Activated T-helper 17 cell treated with anti-CD3 and anti-CD28 coated beads, Interleukin-2, amount 50 U/mL, for 72 hours (primary cell): ENCODE data around the gene FAM76A. TPM values are rescaled to one million over a fixed set of nuclear protein-coding genes. Genes with fewer than 3 reads are reported as not detected.
A peak's percentile ranks its signal among the peaks of the same experiment; 100 is the strongest.
"Not testable (repeated sequence)": the region's sequence is repeated elsewhere in the genome, so short reads cannot be mapped to it uniquely, and the experiment has no call there.

Source experiments
- ATAC-seq: fragments of 150-1000 bp; cut with Tn5 transposase; replicated peaks from 2 replicates; pipeline ENCODE4 v1.10.0; 2021; ENCODE audit warnings: mild to moderate bottlenecking, moderate library complexity
- H3K27ac Mint-ChIP-seq: one replicate; pipeline ENCODE4 v1.8.0; 2022; ENCODE audit warnings: mixed read lengths
- H3K27me3 Mint-ChIP-seq: one replicate; pipeline ENCODE4 v1.8.0; 2022; ENCODE audit warnings: mixed read lengths
- H3K36me3 Mint-ChIP-seq: one replicate; pipeline ENCODE4 v1.8.0; 2022; ENCODE audit warnings: low read depth, mild to moderate bottlenecking, mixed read lengths
- H3K4me1 Mint-ChIP-seq: one replicate; pipeline ENCODE4 v1.8.0; 2022; ENCODE audit warnings: mixed read lengths
- H3K4me3 Mint-ChIP-seq: one replicate; pipeline ENCODE4 v1.8.0; 2022; ENCODE audit warnings: mild to moderate bottlenecking, mixed read lengths
- H3K9me3 Mint-ChIP-seq: one replicate; pipeline ENCODE4 v1.8.0; 2022; ENCODE audit warnings: mixed read lengths
- total RNA-seq, 2 donors: library from RNA; stranded (reverse); gene quantifications; one replicate each; pipeline ENCODE4 v1.2.3, GENCODE V29; 2022

FAM76A gene
- 1 to 10 TPM; 6.4 to 8.4 TPM for total RNA-seq

DNA sequence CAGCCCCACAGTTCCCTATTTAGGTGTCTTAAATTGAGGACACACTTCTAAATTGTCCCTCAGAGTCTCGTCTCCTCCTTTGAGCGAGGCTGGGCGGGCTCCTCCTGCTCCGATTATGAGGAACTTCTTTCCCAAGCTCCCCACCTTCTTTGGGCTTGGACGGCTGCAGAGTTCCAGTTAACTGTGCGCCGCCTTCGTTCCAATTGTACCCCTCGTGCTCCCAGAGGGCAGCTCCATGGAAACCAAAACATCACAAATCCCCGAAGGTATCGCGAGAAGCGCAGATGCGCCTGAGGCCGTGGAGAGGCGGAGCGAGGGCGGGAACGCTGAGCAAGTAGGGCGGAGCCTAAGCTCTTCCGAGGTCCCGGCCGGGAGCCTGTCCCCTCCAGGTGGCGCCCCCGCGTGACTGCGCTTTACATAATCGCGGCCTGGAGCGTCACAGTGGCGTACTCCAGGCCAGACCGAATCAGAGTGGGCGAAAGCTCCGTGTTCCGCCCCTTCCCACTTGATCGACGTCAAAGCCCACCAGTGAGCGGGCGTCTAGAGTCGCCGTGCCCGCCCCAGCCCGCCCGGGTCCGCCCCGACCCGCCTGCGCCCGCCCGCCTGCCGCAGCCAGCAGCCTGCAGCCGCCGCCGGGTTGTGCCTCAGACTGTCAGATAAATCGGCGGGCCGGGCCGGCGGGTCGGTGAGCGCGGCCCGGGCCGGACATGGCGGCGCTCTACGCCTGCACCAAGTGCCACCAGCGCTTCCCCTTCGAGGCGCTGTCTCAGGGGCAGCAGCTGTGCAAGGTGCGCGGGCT lies at the start of gene FAM76A:
TSS of gene FAM76A (plus strand) at position 588 of the 799 bp plus-strand sequence. CDS start at position 708, 120 bp downstream.
- peaks cover 16% of the 10 kb centered on the region for H3K4me1 Mint-ChIP-seq
- H3K36me3 Mint-ChIP-seq, result peaks cover 23% of the 10 kb centered on the region
- peak; percentile 95 for ATAC-seq

DNA sequence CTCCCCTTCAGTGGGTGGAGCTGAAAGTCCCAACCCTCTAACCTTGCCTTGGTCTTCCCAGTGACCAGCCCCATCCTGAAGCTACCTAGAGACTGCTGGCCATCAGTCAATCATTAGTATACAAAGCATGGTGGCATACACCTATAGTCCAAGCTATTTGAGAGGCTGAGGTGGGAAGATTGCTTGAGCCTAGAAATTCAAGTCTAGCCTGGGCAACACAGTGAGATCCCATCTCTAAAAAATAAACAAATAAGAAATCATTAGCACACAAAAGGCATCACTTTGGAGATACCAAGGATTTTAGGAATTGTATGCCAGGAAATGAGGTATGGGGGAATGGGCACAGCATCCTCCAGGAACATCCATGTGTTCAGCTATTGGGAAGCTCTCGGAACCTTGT lies 49.4 kb upstream of the FAM76A start:
- H3K9me3 Mint-ChIP-seq, result no peaks in the 10 kb centered on the region
- no peak overlapping the region for H3K27ac Mint-ChIP-seq
- peaks cover 11% of the 10 kb centered on the region for H3K4me1 Mint-ChIP-seq
- H3K27me3 Mint-ChIP-seq, result no peaks in the 10 kb centered on the region
- no peak overlapping the region for H3K4me3 Mint-ChIP-seq
- ATAC-seq, result no peak
- no peaks in the 10 kb centered on the region for H3K36me3 Mint-ChIP-seq

More for the DNA sequence above, at the start of gene FAM76A:
- no peaks in the 10 kb centered on the region for H3K27me3 Mint-ChIP-seq
- H3K9me3 Mint-ChIP-seq, result no peaks in the 10 kb centered on the region
- peak within 1 kb of the TSS; percentile 93 for H3K4me3 Mint-ChIP-seq
- H3K27ac Mint-ChIP-seq, result peak within 1 kb of the TSS; percentile 99

DNA sequence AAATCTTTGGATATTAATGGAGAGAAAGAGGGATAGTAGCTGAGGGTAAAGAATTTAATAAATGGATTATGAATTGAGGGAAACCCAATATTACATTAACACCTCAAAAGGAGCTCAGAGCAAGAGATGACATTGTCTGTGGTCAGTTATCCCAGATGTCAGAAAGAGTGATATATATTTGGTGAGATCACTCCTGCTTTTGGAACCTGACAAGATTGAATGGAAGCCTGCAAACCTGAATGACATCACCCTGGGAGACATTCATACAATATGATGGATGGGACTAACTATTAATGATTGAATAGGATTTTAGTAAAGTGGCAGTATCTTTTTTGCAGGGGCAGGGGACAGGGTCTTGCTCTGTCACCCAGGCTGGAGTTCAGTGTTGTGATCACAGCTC lies 47.0 kb upstream of the FAM76A start:
- H3K27me3 Mint-ChIP-seq, result peaks cover 3% of the 10 kb centered on the region
- no peak overlapping the region for H3K4me3 Mint-ChIP-seq
- no peak for ATAC-seq
- H3K4me1 Mint-ChIP-seq, result no peaks in the 10 kb centered on the region
- peaks cover 11% of the 10 kb centered on the region for H3K9me3 Mint-ChIP-seq
- H3K36me3 Mint-ChIP-seq, result no peaks in the 10 kb centered on the region
- H3K27ac Mint-ChIP-seq, result no peak overlapping the region

DNA sequence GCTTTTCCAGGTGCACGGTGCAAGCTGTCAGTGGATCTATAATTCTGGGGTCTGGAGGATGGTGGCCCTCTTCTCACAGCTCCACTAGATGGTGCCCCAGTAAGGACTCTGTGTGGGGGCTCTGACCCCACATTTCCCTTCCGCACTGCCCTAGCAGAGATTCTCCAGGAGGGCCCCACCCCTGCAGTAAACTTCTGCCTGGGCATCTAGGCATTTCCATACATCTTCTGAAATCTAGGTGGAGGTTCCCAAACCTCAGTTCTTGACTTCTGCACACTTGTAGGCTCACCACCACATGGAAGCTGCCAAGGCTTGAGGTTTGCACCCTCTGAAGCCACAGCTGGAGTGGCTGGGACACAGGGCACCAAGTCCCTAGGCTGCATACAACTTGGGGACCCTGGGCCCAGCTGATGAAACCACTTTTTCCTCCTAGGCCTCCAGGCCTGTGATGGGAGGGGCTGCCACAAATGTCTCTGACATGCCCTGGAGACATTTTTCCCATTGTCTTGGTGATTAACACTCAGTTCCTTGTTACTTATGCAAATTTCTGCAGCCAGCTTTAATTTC lies 45.5 kb upstream of the FAM76A start:
- not testable (repeated sequence) for H3K4me3 Mint-ChIP-seq, H3K36me3 Mint-ChIP-seq, ATAC-seq, H3K4me1 Mint-ChIP-seq, H3K27ac Mint-ChIP-seq, H3K27me3 Mint-ChIP-seq
- peaks cover 11% of the 10 kb centered on the region for H3K9me3 Mint-ChIP-seq

DNA sequence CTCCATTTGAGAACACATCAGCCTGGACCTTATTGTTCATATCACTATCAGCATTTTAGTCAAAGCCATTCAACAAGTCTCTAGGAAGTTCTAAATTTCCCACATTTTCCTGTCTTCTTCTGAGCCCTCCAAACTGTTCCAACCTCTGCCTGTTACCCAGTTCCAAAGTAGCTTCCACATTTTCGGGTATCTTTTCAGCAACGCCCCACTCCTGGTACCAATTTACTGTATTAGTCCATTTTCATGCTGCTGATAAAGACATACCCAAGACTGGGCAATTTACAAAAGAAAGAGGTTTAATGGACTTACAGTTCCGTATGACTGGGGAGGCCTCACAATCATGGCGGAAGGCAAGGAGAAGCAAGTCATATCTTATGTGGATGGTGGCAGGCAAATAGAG lies 44.2 kb upstream of the FAM76A start:
- not testable (repeated sequence) for ATAC-seq, H3K4me3 Mint-ChIP-seq, H3K36me3 Mint-ChIP-seq, H3K4me1 Mint-ChIP-seq, H3K27ac Mint-ChIP-seq, H3K27me3 Mint-ChIP-seq
- H3K9me3 Mint-ChIP-seq, result peaks cover 11% of the 10 kb centered on the region

DNA sequence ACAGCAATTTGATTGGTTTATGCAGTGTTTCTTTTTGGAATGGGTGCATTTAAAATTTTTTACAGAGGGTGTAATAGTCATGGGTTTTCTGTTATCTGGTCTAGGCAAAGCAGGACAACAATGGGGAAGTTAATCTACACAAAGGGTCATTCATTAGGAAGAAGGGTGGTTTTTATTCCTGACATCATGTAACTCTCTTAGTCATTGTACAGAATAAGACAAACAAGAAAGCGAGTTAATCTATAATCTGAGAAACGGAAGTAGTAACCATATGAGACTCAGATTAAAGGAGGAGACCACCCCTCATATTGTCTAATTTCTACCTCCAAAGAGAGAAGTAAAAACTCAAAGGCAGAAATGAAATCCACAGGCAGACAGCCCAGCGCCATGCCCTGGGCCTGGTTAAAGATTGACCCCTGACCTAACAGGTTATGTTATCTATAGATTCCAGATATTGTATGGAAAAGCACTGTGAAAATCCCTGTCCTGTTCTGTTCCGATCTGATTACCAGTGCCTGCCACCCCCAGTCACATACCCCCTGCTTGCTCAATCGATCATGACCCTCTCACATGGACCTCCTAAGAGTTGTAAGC lies 43.3 kb upstream of the FAM76A start:
- no peak overlapping the region for H3K4me3 Mint-ChIP-seq
- H3K4me1 Mint-ChIP-seq, result no peaks in the 10 kb centered on the region
- no peaks in the 10 kb centered on the region for H3K36me3 Mint-ChIP-seq
- peaks cover 11% of the 10 kb centered on the region for H3K9me3 Mint-ChIP-seq
- peaks cover 3% of the 10 kb centered on the region for H3K27me3 Mint-ChIP-seq
- no peak overlapping the region for H3K27ac Mint-ChIP-seq
- ATAC-seq, result no peak

DNA sequence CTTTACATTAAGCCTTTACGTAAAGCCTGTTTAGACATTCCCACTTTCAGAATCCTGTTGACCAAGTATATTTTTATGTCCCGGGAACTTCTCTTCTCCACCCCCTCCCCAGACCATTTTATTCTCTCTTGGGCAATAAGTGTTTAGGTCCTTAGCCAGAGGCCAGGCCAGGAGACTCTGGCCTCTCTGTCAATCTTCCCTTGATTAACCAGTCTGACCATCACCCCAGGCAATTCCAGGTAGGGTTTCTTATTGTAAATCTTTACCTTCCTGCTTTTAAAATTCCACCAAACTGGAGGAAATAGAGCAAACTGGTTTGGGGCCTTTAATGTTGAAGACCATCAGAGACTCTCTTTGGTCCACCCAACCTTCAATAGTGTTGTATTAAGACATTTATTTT lies 41.6 kb upstream of the FAM76A start:
- Mint-ChIP-seq H3K4me3 (no peak overlapping the region), H3K27ac (no peak overlapping the region), H3K9me3 (peaks cover 11% of the 10 kb centered on the region), H3K4me1 (peaks cover 1% of the 10 kb centered on the region), H3K36me3 (no peaks in the 10 kb centered on the region), H3K27me3 (peaks cover 3% of the 10 kb centered on the region)
- no peak for ATAC-seq

DNA sequence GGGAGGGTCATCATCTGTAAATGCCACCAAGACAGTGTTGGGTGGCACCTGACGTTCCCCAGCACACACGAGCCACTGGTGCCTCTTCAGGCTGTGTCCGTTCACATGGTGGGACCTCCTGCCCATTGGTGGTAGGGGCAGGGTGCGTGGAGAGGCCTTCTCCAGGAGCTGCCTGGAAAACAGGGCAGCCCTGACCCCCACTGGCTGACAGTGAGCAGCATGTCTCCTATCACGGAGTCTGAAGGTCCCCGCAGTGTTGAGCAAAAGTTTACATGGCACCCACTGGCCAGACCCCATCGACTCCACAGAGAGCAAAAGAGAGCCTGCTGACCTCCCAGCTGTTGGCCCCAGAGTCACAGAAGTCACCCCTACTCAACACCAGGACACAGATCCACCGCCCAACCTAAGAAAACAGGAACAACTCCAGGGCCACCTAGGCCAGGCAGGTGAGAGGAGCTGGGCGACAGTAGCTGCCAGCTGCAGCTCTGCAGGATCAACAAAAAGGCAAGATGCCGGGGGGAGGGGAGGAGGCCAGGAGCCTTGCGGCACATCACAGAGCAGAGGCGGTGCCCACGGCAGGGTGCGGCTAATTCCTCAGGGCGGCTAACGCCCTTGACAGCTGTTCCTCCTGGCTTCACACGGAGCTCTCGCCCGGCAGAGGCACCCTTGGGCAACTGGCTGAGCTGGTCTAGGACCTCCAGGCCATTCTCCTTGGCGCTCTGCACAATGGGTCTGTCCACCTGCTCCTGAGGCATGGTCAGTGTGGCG lies 39.4 kb upstream of the FAM76A start:
- Mint-ChIP-seq H3K27me3 (peaks cover 3% of the 10 kb centered on the region), H3K36me3 (no peaks in the 10 kb centered on the region), H3K9me3 (peaks cover 11% of the 10 kb centered on the region), H3K4me3 (no peak overlapping the region), H3K4me1 (peaks cover 15% of the 10 kb centered on the region), H3K27ac (no peak overlapping the region)
- no peak for ATAC-seq

DNA sequence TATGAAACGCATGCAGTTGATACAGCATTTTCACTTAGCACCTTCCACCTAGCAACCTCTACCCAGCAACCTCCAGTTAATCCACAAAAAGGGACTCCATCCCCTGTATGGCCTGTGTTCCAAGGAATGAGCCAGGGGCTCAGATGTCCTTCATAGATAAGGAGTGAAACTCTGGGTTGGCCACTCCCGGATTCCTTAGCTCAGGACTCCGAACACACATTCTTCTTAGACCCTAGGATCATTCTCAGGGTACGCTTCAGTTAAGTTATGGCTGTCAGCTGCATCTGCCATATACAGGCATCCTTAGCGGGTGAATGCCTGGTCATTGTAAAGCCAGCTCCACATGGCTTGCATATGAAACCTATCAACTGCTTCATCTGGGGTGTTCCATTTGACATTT lies 37.9 kb upstream of the FAM76A start:
- ATAC-seq, result no peak
- Mint-ChIP-seq H3K4me3 (no peak overlapping the region), H3K27ac (no peak overlapping the region), H3K9me3 (peaks cover under 1% of the 10 kb centered on the region), H3K4me1 (peaks cover 15% of the 10 kb centered on the region), H3K36me3 (no peaks in the 10 kb centered on the region), H3K27me3 (peaks cover under 1% of the 10 kb centered on the region)

DNA sequence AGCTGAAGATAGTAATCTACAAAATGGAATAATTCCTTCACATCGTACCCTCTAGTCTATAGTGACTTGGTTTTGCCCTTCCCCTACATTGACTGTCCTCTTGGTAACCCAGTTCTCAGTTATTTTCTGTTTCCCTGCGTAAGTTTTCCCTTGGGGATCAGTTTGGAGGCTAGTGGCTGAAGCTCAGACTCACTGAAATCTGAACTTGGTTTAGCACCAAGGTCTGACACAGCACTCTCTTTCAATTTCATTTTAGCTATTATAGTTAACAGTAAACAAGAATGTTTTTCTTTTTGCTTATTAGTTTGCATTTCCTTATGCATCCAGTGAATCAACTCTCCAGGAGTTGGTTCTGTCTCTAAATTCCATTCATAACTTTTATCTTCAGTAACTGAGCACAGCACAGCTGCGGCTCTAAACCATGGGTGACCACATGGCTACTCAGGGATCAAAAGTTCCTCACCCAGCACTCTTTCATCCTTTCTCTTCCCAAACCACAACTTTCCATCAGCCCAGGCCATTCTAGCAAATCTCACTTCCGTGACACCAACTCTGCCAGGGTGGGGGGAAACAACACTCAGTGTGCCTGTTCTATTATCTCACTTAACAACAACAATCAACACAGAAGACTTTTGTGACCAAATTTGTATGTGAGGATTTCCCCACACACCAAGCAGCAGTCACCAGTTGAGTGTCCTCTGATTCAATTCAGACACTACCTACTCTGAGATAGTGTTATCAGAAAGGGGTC lies 36.2 kb upstream of the FAM76A start:
- Mint-ChIP-seq H3K4me1 (peaks cover 15% of the 10 kb centered on the region), H3K36me3 (no peaks in the 10 kb centered on the region), H3K9me3 (no peaks in the 10 kb centered on the region), H3K27me3 (no peaks in the 10 kb centered on the region), H3K27ac (peak overlapping the region; percentile 92), H3K4me3 (peak overlapping the region; percentile 67)
- peak; percentile 89 for ATAC-seq

DNA sequence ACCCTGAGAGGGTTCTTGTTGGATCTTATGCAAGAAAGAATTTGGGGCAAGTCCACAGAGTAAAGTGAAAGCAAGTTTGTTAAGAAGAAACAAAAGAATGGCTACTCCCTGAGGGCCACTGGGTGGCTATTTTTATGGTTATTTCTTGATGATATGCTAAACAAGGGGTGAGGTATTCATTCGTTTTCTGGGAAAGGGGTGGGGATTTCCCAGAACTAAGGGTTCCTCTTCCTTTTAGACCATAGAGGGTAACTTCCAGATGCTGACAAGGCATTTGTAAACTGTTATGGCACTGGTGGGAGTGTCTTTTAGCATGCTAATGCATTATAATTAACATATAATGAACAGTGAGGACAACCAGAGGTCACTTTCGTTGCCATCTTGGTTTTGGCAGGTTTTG lies 35.6 kb upstream of the FAM76A start:
- Mint-ChIP-seq H3K9me3 (no peaks in the 10 kb centered on the region), H3K36me3 (no peaks in the 10 kb centered on the region), H3K4me3 (peak overlapping the region; percentile 67), H3K27ac (peak overlapping the region; percentile 92), H3K27me3 (no peaks in the 10 kb centered on the region), H3K4me1 (peaks cover 15% of the 10 kb centered on the region)
- ATAC-seq, result peak; percentile 66

DNA sequence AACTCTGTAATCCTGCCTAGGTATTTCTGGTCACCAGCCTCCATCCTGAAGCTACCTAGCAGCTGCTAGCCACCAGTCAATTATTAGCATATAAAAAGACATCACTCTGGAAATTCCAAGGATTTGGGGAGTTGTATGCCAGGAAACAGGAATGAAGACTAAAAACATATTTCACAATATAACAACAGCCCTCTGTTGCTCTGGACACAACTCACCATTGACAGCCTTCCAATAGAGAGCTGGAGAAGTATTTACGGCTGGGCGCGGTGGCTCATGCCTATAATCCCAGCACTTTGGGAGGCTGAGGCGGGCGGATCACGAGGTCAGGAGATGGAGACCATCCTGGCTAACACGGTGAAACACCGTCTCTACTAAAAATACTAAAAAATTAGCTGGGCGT lies 28.9 kb upstream of the FAM76A start:
- not testable (repeated sequence) for H3K36me3 Mint-ChIP-seq, H3K9me3 Mint-ChIP-seq, H3K4me3 Mint-ChIP-seq, H3K4me1 Mint-ChIP-seq, H3K27ac Mint-ChIP-seq, H3K27me3 Mint-ChIP-seq, ATAC-seq

DNA sequence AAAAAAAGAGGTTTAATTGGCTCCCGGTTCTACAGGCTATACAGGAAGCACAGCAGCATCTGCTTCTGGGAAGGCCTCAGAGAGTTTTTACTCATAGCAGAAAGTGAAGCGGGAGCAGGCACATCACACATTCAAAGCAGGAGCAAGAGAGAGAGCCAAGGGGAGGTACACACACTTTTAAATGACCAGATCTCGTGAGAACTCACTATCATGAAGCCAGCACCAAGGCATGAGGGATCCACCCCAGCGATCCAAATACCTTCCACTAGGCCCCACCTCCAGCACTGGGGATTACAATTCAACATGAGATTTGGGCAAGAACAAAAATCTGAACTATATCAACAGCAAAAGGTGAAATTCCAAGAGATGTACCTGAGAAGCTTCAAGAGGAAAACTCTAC lies 20.8 kb upstream of the FAM76A start:
- Mint-ChIP-seq H3K27me3 (peaks cover 9% of the 10 kb centered on the region), H3K9me3 (peaks cover 6% of the 10 kb centered on the region), H3K27ac (no peak overlapping the region), H3K4me3 (no peak overlapping the region), H3K4me1 (no peaks in the 10 kb centered on the region), H3K36me3 (no peaks in the 10 kb centered on the region)
- no peak for ATAC-seq

DNA sequence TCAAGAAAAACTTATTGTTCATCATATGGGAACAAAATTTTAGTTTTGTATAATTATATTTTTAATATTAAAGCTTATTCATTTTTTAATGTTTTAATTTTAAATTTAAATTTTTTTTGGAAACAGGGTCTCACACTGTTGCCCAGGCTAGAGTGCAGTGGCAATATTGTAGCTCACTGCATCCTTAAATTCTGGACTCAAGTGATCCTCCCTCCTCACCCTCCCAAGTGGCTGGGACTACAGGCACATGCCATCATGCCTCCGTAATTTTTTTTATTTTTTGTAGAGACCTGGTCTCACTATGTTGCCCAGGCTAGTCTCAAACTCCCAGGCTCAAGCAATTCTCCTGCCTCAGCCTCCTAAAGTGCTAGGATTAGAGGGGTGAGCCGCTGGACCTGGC lies 20.2 kb upstream of the FAM76A start:
- Mint-ChIP-seq H3K27me3 (peaks cover 9% of the 10 kb centered on the region), H3K27ac (no peak overlapping the region), H3K4me1 (no peaks in the 10 kb centered on the region), H3K4me3 (no peak overlapping the region), H3K9me3 (peaks cover 6% of the 10 kb centered on the region), H3K36me3 (no peaks in the 10 kb centered on the region)
- no peak for ATAC-seq
